HCT116 (cell line): ENCODE results near the gene USF1. TPM values are rescaled to one million over a fixed set of nuclear protein-coding genes. Genes with fewer than 3 reads are reported as not detected.
"Not testable (repeated sequence)": the region's sequence is repeated elsewhere in the genome, so short reads cannot be mapped to it uniquely, and the experiment has no call there.

Experiments used
- ATAC-seq: fragments of 200-7000 bp; cut with Tn5 transposase; 2 replicates; pipeline ENCODE4 v1.9.1; 2020; ENCODE audit warnings: mild to moderate bottlenecking, moderate library complexity
- BruUV-seq: library from RNA; stranded (reverse); fragments of 400-500 nt; replicated peaks from 2 replicates; lab custom pipeline; 2021; lab: Mats Ljungman, UMichigan
- CTCF ChIA-PET: fragments of 300-600 bp; sonication (Branson Sonifier 250); formaldehyde crosslinking; loops from one replicate; lab custom pipeline; 2021; ENCODE audit warnings: antibody characterized with exemption; lab: Charles Lee
- POLR2A ChIA-PET: fragments of 300-600, 350-600 bp; sonication (Branson Sonifier 250); formaldehyde crosslinking; loops from one replicate; lab custom pipeline; 2021; ENCODE audit warnings: antibody characterized with exemption; lab: Charles Lee
- RAD21 ChIA-PET, 2 experiments: fragments of 300-600 bp; sonication (Branson Sonifier 250); formaldehyde crosslinking; loops; one replicate each; lab custom pipeline; 2023; ENCODE audit warnings: low total read pairs in 2 of 2; ENCODE audit not compliant: uncharacterized antibody in 2 of 2, unreplicated experiment in 2 of 2, low non-redundant PET in 1 of 2; lab: Charles Lee
- DNase-seq: peaks from one replicate; pipeline ENCODE4 v3.0.0-alpha.2; 2010; ENCODE audit warnings: low read depth, low spot score
- H2AFZ ChIP-seq: fragments of 200-600 bp; shearing (Covaris generic), sonication (generic); 2 replicates; pipeline ENCODE4 v1.6.1; 2017; ENCODE audit warnings: low read depth, mixed run types, mixed read lengths, antibody characterized with exemption, low read length; ENCODE audit not compliant: poor library complexity, severe bottlenecking
- H3K27ac ChIP-seq: 2 replicates; pipeline ENCODE4 v1.5.1; 2012; ENCODE audit warnings: low read depth, low read length
- H3K27me3 ChIP-seq: fragments of 200-600 bp; sonication (generic); 2 replicates; pipeline ENCODE4 v1.6.1; 2016; ENCODE audit warnings: mixed run types, low read length, mixed read lengths; ENCODE audit not compliant: insufficient read depth
- H3K36me3 ChIP-seq, 2 experiments: fragments of 200-500 bp in 1 of 2; fragments of 200-600 bp in 1 of 2; sonication (Bioruptor generic) in 1 of 2; sonication (generic) in 1 of 2; 2 replicates each; pipeline versions ENCODE4 v1.5.1 to v1.6.1; 2014 to 2016; ENCODE audit warnings: low read length in 2 of 2, inconsistent platforms in 1 of 2, mixed read lengths in 1 of 2, mixed run types in 1 of 2; ENCODE audit not compliant: insufficient read depth in 2 of 2, control insufficient read depth in 1 of 2
- H3K4me1 ChIP-seq, 2 experiments: fragments of 200-600 bp in 1 of 2; sonication (generic) in 1 of 2; 2 replicates each; pipeline versions ENCODE4 v1.5.1 to v1.6.1; 2012 to 2017; ENCODE audit warnings: low read length in 2 of 2, inconsistent platforms in 1 of 2, mild to moderate bottlenecking in 1 of 2, mixed read lengths in 1 of 2, mixed run types in 1 of 2, moderate library complexity in 1 of 2; ENCODE audit not compliant: insufficient read depth in 2 of 2, control insufficient read depth in 1 of 2
- H3K4me2 ChIP-seq: fragments of 200-600 bp; sonication (generic); 2 replicates; pipeline ENCODE4 v1.6.1; 2017; ENCODE audit warnings: mixed run types, low read length, mixed read lengths
- H3K4me3 ChIP-seq, 2 experiments: fragments of 200-600 bp in 1 of 2; sonication (generic) in 1 of 2; replicated peaks in 1 of 2; 2 replicates each; pipeline ENCODE4 v1.5.1; 2011 to 2016; ENCODE audit warnings: low read length in 2 of 2, control low read depth in 1 of 2, low read depth in 1 of 2, mild to moderate bottlenecking in 1 of 2, mixed read lengths in 1 of 2, mixed run types in 1 of 2
- H3K79me2 ChIP-seq: fragments of 200-600 bp; sonication (generic); 2 replicates; pipeline ENCODE4 v1.6.1; 2017; ENCODE audit warnings: mild to moderate bottlenecking, mixed run types, low read length, moderate library complexity, mixed read lengths; ENCODE audit not compliant: insufficient read depth
- H3K9ac ChIP-seq: fragments of 200-600 bp; sonication (generic); 2 replicates; pipeline ENCODE4 v1.6.1; 2016; ENCODE audit warnings: low read length, mixed read lengths
- H3K9me2 ChIP-seq: fragments of 200-600 bp; sonication (generic), shearing (Covaris generic); 2 replicates; pipeline ENCODE4 v1.6.1; 2017; ENCODE audit warnings: mixed run types, mild to moderate bottlenecking, moderate library complexity; ENCODE audit not compliant: insufficient read depth
- H3K9me3 ChIP-seq, 2 experiments: fragments of 200-500 bp in 1 of 2; fragments of 200-600 bp in 1 of 2; sonication (Bioruptor generic) in 1 of 2; sonication (generic) in 1 of 2; 2 replicates each; pipeline ENCODE4 v1.6.1; 2014 to 2017; ENCODE audit warnings: low read length in 2 of 2, mixed read lengths in 2 of 2, inconsistent platforms in 1 of 2, low read depth in 1 of 2, mild to moderate bottlenecking in 1 of 2, mixed run types in 1 of 2, moderate library complexity in 1 of 2; ENCODE audit not compliant: control insufficient read depth in 1 of 2, insufficient read depth in 1 of 2
- H4K20me1 ChIP-seq: fragments of 200-600 bp; sonication (generic), shearing (Covaris generic); 2 replicates; pipeline ENCODE4 v1.6.1; 2017; ENCODE audit warnings: mixed run types, mild to moderate bottlenecking, moderate library complexity; ENCODE audit not compliant: insufficient read depth
- intact Hi-C: fragments of 100-400 bp; cut with micrococcal nuclease; formaldehyde crosslinking; loops from 2 replicates; pipeline ENCODE4 v1.10.0; 2022
- total RNA-seq: library from RNA; stranded (reverse); gene quantifications from one replicate; pipeline ENCODE4 v1.2.1, GENCODE V29; 2021; ENCODE audit not compliant: unreplicated experiment

The USF1 gene
- total RNA-seq, 1 experiment from 2014 or later = 48.0 TPM

DNA sequence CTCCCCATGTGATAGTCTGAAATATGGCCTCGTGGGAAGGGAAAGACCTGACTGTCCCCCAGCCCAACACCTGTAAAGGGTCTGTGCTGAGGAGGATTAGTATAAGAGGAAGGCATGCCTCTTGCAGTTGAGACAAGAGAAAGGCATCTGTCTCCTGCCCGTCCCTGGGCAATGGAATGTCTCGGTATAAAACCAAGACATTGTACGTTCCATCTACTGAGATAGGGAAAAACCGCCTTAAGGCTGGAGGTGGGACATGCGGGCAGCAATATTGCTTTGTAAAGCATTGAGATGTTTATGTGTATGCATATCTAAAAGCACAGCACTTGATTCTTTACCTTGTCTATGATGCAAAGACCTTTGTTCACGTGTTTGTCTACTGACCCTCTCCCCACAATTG lies 28.6 kb downstream of the USF1 start:
- H3K9me2 ChIP-seq, H2AFZ ChIP-seq, H3K36me3 ChIP-seq, POLR2A ChIA-PET, CTCF ChIA-PET, BruUV-seq, H3K27ac ChIP-seq, DNase-seq, H3K9me3 ChIP-seq, H4K20me1 ChIP-seq, H3K27me3 ChIP-seq, RAD21 ChIA-PET, intact Hi-C loops, H3K4me2 ChIP-seq, H3K4me3 ChIP-seq, H3K9ac ChIP-seq, ATAC-seq: not testable (repeated sequence)
- Histone ChIP-seq H3K79me2 (peaks cover 75% of the 10 kb centered on the region), H3K4me1 (peaks cover 9 to 46% of the 10 kb centered on the region in 2 experiments)

DNA sequence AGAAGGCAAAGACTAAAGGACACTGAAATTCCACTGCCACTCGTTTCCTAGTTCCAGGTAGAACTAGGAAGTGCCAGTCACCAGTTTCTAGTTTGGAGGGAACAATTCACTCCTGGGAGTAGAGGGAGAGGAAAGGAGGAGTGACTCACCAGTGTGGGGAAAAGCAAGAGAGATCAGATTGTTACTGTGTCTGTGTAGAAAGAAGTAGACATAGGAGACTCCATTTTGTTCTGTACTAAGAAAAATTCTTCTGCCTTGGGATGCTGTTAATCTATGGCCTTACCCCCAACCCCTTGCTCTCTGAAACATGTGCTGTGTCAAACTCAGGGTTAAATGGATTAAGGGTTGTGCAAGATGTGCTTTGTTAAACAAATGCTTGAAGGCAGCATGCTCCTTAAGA lies 29.1 kb downstream of the USF1 start:
- CTCF ChIA-PET, H3K4me2 ChIP-seq, H2AFZ ChIP-seq, H3K4me3 ChIP-seq, H3K27me3 ChIP-seq, BruUV-seq, RAD21 ChIA-PET, H3K9me2 ChIP-seq, H3K36me3 ChIP-seq, H3K9me3 ChIP-seq, H3K27ac ChIP-seq, ATAC-seq, DNase-seq, H3K9ac ChIP-seq, intact Hi-C loops: not testable (repeated sequence)
- H3K4me1 ChIP-seq = peaks cover 6 to 41% of the 10 kb centered on the region in 2 experiments
- peaks cover 11% of the 10 kb centered on the region for H4K20me1 ChIP-seq
- POLR2A ChIA-PET = interaction anchor here (0.9 kb wide), 1 partner anchor 19 kb away, joined by 6 read pairs; no protein-coding TSS in a partner anchor
- peaks cover 80% of the 10 kb centered on the region for H3K79me2 ChIP-seq
